Stomach (tissue), 9 donors: ENCODE measurements around the gene SAMD8. TPM values are rescaled to one million over a fixed set of nuclear protein-coding genes. Genes with fewer than 3 reads are reported as not detected.

Experiments
- DNase-seq, 2 donors: peaks; one replicate each; pipeline versions ENCODE4 v3.0.0 to v3.0.0-alpha.2; 2013 to 2019
- H3K27ac ChIP-seq, 5 donors: fragments of 200-600 bp in 4 of 5; sonication (generic) in 4 of 5; one replicate each; pipeline ENCODE4 v1.5.1; 2013 to 2019; ENCODE audit warnings: mild to moderate bottlenecking in 1 of 5, moderate library complexity in 1 of 5
- H3K27me3 ChIP-seq, 3 donors: fragments of 200-600 bp; sonication (generic); one replicate each; pipeline ENCODE4 v1.5.1; 2017 to 2019; ENCODE audit warnings: mixed run types in 1 of 3
- H3K36me3 ChIP-seq, 4 donors: fragments of 200-600 bp; sonication (generic); 1 replicate in 3 of 4; 2 replicates in 1 of 4; pipeline ENCODE4 v1.5.1; 2016 to 2019
- H3K4me1 ChIP-seq, 4 donors: fragments of 200-600 bp; sonication (generic); one replicate each; pipeline ENCODE4 v1.5.1; 2016 to 2019
- H3K4me3 ChIP-seq, 4 donors: fragments of 200-600 bp; sonication (generic) in 3 of 4; one replicate each; pipeline ENCODE4 v1.5.1; 2016 to 2019; ENCODE audit warnings: mild to moderate bottlenecking in 1 of 4
- H3K9me3 ChIP-seq, 4 donors: fragments of 200-600 bp; sonication (generic); one replicate each; pipeline ENCODE4 v1.5.1; 2016 to 2019
- EP300 ChIP-seq: sonication (generic); formaldehyde crosslinking; IDR thresholded peaks from one replicate; pipeline ENCODE4 v1.6.1; 2017; ENCODE audit warnings: antibody characterized with exemption
- POLR2A ChIP-seq, 4 donors: fragments of 450-650 bp; IDR thresholded peaks; one replicate each; pipeline ENCODE4 v1.6.1; 2016; ENCODE audit warnings: antibody characterized with exemption in 4 of 4, control low read depth in 2 of 4, mild to moderate bottlenecking in 1 of 4, moderate library complexity in 1 of 4
- POLR2AphosphoS5 ChIP-seq, 3 donors: sonication (generic); formaldehyde crosslinking; IDR thresholded peaks; one replicate each; pipeline ENCODE4 v1.6.1; 2016; ENCODE audit warnings: antibody characterized with exemption in 3 of 3
- WGBS, 5 donors: extraction: QIAGEN DNeasy Blood & Tissue Kit in 3 of 5; methylation state at CpG; one replicate each; pipeline versions ENCODE4 v1.1.5 to v1.1.7; 2013 to 2018; 5-methylcytosine and 5-hydroxymethylcytosine counted together
- intact Hi-C: fragments of 100-400 bp; cut with DNase I; formaldehyde crosslinking; loops from one replicate; pipeline ENCODE4 v1.15.1; 2023; ENCODE audit warnings: low total_unique reads
- polyA plus RNA-seq, 3 donors: library from polyadenylated mRNA; stranded (reverse); fragments of 200-250 nt; gene quantifications; one replicate each; pipeline ENCODE4 v1.2.3, GENCODE V29; 2013
- total RNA-seq, 5 donors: library from RNA; depleted of rRNA; stranded (reverse); fragments of >200 nt; gene quantifications; one replicate each; pipeline versions ENCODE4 v1.1.0 to v1.2.3, GENCODE V29; 2014 to 2016
- TF ChIP-seq, protein P1 (sequence below), 7 experiments: fragments of 450-650 bp in 4 of 7; fragments of 200-600 bp in 3 of 7; sonication (generic) in 3 of 7; IDR thresholded peaks; one replicate each; pipeline ENCODE4 v1.5.1; 2016 to 2019; ENCODE audit warnings: antibody characterized with exemption in 7 of 7, control low read depth in 2 of 7, mild to moderate bottlenecking in 1 of 7
- donor health status: healthy with polysubstance abuse.
- donor health status: Bipolar disorder and iron deficiency.
- donor health status: healthy.

Gene SAMD8
- total and polyA plus RNA-seq, 8 donors = 2.9 to 34.9 (median 5.5) TPM

DNA sequence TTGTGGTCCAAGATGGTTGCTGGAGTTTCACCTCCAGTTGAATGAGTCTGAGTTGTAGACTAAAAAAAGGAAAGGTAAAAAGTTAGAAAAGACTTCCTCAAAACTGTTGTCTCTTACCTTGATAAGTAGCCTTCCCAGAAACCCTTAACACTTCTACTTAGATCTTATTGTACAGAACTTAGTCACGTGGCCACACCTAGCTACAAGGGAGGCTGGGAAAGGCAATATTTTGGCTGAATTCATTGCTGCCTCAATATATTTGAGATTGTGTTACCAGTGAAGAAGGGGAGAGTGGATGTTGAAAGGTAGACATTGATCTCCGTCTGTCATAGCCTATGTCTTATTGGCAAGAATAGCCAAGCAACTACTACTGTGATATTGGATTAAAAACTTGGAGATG lies 63.6 kb downstream of the SAMD8 start:
- Histone ChIP-seq H3K4me3 (no peak overlapping the region), H3K27me3 (no peaks in the 10 kb centered on the region), H3K27ac (no peak overlapping the region), H3K4me1 (peaks cover 0 to 8% (median 0%) of the 10 kb centered on the region in 4 donors), H3K9me3 (no peaks in the 10 kb centered on the region), H3K36me3 (peaks cover 13 to 61% (median 50%) of the 10 kb centered on the region in 4 donors)
- 96 to 100% (median 97%) methylated on average over 2 of the region's 2 CpGs for WGBS, 5 donors
- DNase-seq = no peak
- TF ChIP-seq EP300 (no peak), POLR2AphosphoS5 (IDR thresholded peaks at IDR 0.05) (no peak), POLR2A (IDR thresholded peaks at IDR 0.05) (no peak)
- TF ChIP-seq, protein P1, sequence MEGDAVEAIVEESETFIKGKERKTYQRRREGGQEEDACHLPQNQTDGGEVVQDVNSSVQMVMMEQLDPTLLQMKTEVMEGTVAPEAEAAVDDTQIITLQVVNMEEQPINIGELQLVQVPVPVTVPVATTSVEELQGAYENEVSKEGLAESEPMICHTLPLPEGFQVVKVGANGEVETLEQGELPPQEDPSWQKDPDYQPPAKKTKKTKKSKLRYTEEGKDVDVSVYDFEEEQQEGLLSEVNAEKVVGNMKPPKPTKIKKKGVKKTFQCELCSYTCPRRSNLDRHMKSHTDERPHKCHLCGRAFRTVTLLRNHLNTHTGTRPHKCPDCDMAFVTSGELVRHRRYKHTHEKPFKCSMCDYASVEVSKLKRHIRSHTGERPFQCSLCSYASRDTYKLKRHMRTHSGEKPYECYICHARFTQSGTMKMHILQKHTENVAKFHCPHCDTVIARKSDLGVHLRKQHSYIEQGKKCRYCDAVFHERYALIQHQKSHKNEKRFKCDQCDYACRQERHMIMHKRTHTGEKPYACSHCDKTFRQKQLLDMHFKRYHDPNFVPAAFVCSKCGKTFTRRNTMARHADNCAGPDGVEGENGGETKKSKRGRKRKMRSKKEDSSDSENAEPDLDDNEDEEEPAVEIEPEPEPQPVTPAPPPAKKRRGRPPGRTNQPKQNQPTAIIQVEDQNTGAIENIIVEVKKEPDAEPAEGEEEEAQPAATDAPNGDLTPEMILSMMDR (IDR thresholded peaks at IDR 0.05) = no peak
- intact Hi-C loops = no loop called here

DNA sequence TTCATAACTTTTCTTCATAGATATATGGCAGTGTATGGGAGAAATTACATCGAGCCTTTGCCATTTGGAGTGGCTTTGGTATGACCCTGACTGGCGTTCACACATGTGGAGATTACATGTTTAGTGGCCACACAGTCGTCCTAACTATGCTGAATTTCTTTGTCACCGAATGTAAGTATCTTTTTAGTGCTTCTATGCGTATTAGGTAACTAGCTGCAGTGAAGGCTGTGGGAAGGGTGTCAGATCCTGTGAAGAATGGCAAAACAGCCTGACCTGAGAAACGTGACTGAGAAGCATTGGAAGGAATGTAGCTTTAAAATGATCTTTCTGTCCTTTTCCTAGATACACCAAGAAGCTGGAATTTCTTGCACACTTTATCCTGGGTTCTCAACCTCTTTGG lies 64.6 kb downstream of the SAMD8 start:
- intact Hi-C loops = no loop called here
- H3K27ac ChIP-seq = no peak overlapping the region

DNA sequence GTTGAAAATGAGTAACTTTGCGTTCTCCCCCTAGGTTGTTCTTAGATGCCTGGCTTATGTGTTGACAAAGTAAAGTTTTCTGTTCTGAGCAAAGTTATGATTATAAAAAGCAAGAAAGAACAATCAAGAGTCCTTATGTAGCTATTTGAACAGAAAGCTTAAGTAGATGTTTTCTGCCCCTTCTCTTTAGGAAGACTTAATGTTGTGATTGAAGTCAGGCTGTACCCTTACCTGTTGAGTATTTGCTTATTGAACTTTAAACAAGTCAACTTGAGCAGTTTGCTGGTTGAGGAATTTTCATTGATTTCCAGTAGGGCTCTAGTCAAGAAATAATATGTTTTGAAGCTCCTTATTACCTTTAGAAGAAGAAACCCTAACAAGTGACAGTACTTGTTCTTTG lies 65.3 kb downstream of the SAMD8 start:
- 97 to 100% (median 100%) methylated on average over 1 of the region's 1 CpG for WGBS, 5 donors
- Histone ChIP-seq H3K4me1 (peaks cover 0 to 14% (median 0%) of the 10 kb centered on the region in 4 donors), H3K9me3 (no peaks in the 10 kb centered on the region), H3K36me3 (peaks cover 13 to 63% (median 42%) of the 10 kb centered on the region in 4 donors), H3K4me3 (no peak overlapping the region), H3K27me3 (no peaks in the 10 kb centered on the region), H3K27ac (no peak overlapping the region)
- intact Hi-C loops = no loop called here
- TF ChIP-seq, protein P1 (IDR thresholded peaks at IDR 0.05) = no peak
- TF ChIP-seq EP300 (no peak), POLR2AphosphoS5 (IDR thresholded peaks at IDR 0.05) (no peak), POLR2A (IDR thresholded peaks at IDR 0.05) (no peak)
- no peak for DNase-seq

More for the DNA sequence above, 64.6 kb downstream of the SAMD8 start:
- H3K9me3 ChIP-seq = no peaks in the 10 kb centered on the region
- H3K4me1 ChIP-seq = peaks cover 0 to 14% (median 0%) of the 10 kb centered on the region in 4 donors
- H3K36me3 ChIP-seq = peaks cover 13 to 61% (median 48%) of the 10 kb centered on the region in 4 donors
- no peak overlapping the region for H3K4me3 ChIP-seq
- DNase-seq = no peak
- no peaks in the 10 kb centered on the region for H3K27me3 ChIP-seq
- TF ChIP-seq POLR2AphosphoS5 (IDR thresholded peaks at IDR 0.05) (no peak), POLR2A (IDR thresholded peaks at IDR 0.05) (no peak), EP300 (no peak)
- TF ChIP-seq, protein P1 (IDR thresholded peaks at IDR 0.05) = no peak
- WGBS, 5 donors = 90 to 96% (median 93%) methylated on average over 6 of the region's 6 CpGs

DNA sequence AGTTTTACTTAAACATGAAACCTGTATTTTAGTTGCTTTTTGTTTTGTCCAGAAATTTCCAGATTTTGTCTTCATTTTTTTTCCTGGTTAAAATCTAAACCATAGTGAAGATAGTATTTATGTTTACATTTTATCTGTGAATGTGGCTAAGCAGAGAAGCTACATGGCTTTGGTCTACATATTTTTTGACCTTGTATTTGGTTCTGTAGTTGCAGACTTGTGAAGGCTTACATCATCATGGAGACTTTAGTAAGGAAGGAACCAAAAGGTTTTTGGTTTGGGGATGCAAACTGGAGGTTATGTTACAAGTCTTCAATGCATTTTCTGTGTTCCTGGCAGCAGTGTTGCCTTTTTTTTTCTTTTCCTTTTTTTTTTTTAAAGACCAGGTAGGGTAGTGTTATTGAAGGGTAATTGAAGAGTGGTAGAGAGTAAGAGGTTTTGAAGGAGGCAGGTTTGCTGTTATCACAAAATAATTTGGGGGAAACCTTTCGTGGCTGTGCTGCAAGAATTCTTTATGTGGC lies 68.3 kb downstream of the SAMD8 start:
- intact Hi-C loops = no loop called here
- WGBS, 5 donors = 83 to 96% (median 95%) methylated on average over 1 of the region's 1 CpG
- Histone ChIP-seq H3K27ac (no peak overlapping the region), H3K27me3 (no peaks in the 10 kb centered on the region), H3K36me3 (peaks cover 9 to 48% (median 42%) of the 10 kb centered on the region in 4 donors), H3K9me3 (no peaks in the 10 kb centered on the region), H3K4me3 (no peak overlapping the region), H3K4me1 (peaks cover 0 to 14% (median 0%) of the 10 kb centered on the region in 4 donors)
- no peak for DNase-seq
- no peak for TF ChIP-seq EP300
- TF ChIP-seq POLR2A (IDR thresholded peaks at IDR 0.05) = no peak
- TF ChIP-seq, protein P1 (IDR thresholded peaks at IDR 0.05) = no peak
- TF ChIP-seq POLR2AphosphoS5 (IDR thresholded peaks at IDR 0.05) = no peak
